Fibroblast of skin of back (primary cell): Measurements from ENCODE around the gene NDST1.

Experiments
- DNase-seq: peaks from one replicate; pipeline ENCODE4 v3.0.0-alpha.2; 2013

The NDST1 gene

DNA sequence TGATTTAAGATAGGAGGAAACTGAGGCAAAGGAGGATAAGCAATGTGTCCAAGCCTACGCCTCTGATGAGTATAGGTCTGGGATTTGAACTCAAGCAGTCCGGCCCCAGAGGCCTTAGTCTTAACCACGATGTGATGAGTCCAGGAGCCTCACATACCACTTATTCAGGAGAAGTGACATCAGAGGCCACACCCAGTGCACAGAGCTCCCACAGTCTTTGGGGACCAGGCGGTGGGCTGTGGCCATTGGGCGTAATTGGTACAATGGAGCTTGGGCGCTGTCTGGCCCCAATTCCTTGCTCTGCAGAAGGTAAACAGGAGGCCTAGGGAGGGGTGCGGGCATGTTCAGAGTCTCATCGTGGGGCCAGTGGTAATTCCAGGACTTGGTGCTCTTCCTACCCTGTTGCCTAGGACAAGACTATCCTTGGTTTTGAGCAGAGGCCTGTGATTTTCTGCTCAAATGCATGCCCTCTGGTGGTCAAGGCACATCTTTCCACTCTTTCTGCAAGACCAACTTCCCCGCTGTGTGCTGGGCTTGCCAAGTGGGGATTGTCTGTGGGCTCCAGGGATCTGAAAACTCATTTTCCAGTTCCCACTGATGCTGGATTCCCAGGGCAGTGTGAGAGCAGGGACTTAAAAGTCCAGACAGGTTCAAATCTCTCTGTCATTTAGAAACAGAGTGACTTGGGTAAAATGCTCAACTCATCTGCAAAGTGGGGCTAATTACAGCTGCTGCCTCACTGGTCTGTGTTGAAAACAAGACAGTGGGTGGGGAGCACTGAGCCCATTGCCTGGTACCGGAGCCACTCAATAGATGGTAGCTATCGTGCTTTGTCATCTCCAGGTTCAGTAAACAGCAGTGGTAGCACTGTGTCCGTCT lies 15.8 kb downstream of the NDST1 start:
- DNase-seq = peak; percentile 78

GRCh38 chr5:150525163-150525562 lies 17.2 kb downstream of the NDST1 start:
- no peak for DNase-seq

GRCh38 chr5:150525781-150526180 lies 17.9 kb downstream of the NDST1 start:
- no peak for DNase-seq

DNA sequence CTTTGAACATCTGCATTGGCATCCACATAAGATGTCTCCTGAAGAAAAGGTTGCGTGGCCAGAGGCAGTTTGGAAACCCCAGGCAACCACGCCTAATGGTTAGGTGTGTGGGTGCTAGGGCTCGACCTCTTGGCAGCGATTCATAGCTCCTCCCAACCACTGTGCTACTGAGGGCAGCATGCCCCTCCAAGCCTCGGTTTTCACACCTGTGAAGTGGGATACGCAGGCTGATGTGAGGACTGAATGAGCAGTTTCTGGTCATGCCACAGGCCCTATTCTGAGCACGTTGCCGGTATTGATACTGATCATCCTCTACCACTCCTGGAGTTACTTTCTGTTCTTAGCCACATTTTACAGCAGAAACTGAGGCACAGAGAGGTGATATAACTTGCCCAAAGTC lies 19.1 kb downstream of the NDST1 start:
- DNase-seq = no peak

GRCh38 chr5:150527808-150528207 lies 19.9 kb downstream of the NDST1 start:
- no peak for DNase-seq

DNA sequence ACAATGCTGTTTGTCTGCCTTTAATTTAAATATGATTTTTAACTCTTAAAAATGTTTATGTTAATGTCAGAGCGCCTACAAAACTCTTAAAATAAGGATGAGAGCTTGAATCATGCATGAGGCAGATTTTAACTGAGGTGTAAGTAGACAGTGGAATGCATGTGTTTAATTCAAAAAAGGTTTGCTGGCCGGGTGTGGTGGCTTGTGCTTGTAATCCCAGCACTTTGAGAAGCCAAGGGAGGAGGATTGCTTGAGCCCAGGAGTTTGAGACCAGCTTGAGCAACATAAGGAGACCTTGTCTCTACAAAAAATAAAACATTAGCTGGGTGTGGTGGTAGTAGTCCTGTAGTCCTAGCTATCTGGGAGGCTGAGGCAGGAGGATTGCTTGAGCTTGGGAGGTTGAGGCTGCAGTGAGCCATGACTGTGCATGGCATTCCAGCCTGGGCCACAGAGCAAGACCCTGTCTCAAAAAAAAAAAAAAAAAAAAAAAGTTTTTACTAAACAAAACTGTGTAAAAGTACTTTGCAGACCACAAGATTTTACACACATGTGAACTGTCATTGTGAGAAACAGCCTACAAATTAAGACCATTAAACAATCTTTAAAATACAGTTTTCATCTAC lies 21.1 kb downstream of the NDST1 start:
- no peak for DNase-seq

DNA sequence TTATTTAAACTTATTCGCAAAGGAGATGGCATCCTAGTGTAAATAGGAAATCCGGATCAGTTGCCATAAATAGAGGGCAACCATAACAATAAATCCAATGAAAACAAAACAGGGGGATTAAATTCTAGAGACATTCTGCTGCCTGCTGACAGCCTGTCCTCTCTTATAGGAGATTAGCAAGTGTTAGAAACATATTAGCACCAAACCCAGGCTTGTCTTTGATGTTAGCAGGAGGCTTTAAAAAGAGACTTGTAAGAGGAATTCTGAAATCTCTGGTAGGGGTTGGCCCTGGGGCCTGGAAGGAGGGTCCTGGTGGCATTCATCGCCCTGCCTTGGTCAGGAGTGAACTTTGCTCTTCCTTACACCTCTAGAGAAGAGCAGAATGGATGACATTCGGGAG lies 21.6 kb downstream of the NDST1 start:
- DNase-seq = peak; percentile 32

GRCh38 chr5:150530423-150530822 lies 22.5 kb downstream of the NDST1 start:
- no peak for DNase-seq

GRCh38 chr5:150530951-150531588 lies 23.1 kb downstream of the NDST1 start:
- no peak for DNase-seq

- DNase-seq = no peak
These were observed 23.8 kb downstream of the NDST1 start for GRCh38 chr5:150531686-150532085.

GRCh38 chr5:150532151-150532550 lies 24.2 kb downstream of the NDST1 start:
- no peak for DNase-seq

DNA sequence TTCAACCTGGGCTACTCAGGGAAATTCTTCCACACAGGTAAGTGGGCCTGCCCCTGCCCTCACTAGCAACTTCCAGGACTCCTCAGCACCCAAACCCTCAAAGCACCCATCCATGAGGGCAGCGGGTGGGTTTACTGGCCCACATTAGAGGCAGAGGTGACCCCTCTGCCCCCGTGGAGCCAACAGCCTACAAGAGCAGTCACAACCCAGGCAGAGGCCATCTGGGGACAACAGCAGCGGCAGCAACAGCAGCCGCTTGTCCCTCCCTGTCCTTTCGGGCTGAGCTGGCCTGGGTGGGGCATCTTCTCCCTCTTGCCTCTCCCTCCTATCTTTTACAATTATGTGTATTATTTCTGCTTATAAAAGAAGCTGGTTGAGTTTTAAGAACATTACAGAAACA lies 25.1 kb downstream of the NDST1 start:
- no peak for DNase-seq

DNA sequence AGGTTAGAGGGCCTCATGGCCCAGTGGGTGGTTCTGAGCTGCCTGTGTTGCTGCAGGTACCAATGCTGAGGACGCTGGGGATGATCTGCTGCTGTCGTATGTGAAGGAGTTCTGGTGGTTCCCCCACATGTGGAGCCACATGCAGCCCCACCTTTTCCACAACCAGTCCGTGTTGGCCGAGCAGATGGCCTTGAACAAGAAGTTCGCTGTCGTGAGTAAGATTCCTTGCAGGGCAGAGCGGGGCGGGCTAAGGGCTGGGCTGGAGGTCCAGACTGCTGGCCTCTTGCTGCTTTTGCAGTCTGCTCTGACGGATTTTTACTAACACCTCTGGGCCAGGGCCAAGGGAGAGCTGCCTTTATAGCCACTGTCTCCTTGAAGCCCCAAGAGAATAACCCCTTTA lies 26.9 kb downstream of the NDST1 start:
- no peak for DNase-seq

- no peak for DNase-seq
These were observed 27.7 kb downstream of the NDST1 start for GRCh38 chr5:150535611-150536010.

GRCh38 chr5:150538007-150538917 lies 30.3 kb downstream of the NDST1 start:
- DNase-seq = peak; percentile 64

DNA sequence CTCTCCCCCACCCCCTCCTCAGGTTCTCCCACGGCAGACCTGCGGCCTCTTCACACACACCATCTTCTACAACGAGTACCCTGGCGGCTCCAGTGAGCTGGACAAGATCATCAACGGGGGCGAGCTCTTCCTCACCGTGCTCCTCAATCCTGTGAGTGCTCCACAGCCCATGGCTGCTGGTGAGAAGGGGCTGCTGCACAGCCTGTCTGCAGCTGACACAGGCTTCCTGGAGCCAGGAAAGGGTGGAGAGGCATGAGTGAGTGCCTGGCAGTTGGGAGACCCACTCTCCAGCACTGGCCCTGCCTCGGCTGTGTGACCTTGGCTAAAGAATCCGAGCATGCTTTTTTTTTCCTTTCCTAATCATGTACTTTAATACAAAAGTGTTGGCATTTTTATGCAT lies 31.3 kb downstream of the NDST1 start:
- DNase-seq = no peak

DNA sequence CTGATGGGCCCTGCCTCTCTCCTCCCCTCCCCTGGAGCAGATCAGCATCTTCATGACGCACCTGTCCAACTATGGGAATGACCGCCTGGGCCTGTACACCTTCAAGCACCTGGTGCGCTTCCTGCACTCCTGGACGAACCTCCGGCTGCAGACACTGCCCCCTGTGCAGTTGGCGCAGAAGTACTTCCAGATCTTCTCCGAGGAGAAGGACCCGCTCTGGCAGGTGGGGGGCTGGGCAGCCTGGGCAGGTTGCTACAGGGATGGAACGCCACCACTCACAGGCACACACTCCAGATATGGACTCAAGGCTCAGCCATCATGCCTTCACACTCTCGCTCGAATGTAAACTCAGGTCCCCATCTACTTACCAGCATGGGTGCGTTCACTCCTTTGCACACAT lies 32.1 kb downstream of the NDST1 start:
- DNase-seq = no peak

GRCh38 chr5:150540615-150541396 lies 32.9 kb downstream of the NDST1 start:
- peak; percentile 97 for DNase-seq

DNA sequence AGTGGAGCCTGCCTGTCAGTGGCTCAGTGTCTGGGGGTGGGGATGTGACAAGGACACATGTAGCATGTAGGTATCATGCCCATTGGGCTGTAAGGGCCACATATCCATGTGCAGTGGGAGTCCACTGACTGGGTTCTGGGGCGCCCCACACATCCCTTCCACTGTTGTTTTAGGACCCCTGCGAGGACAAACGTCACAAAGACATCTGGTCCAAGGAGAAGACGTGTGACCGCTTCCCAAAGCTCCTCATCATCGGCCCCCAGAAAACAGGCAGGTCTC lies 33.4 kb downstream of the NDST1 start:
- no peak for DNase-seq

DNA sequence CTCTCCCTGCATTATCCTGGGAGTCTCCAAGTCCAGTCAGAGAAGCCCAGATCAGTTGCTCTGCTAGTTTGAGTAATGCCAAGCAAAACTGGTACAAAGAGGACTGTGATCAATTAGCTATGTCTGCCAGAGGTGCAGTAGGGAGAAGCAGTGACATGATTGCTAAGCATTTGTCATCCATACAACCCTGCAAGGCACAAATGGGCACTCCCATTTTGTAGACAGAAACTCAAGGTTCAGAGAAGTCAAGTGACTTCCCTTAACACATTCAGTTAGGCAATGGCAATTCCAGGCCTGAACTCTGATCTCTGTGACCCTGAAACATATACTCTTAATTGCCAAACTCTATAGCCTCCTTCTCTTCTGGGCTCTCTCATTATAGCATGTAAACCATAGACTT lies 34.0 kb downstream of the NDST1 start:
- peak; percentile 31 for DNase-seq

- no peak for DNase-seq
These were observed 35.1 kb downstream of the NDST1 start for GRCh38 chr5:150542933-150543445.
